OCI-LY1 (cell line): ENCODE data around the gene KCNIP4.

Experiments
- H2AFZ ChIP-seq: fragments of 200-600 bp; sonication (generic), shearing (Covaris generic); 2 replicates; pipeline ENCODE4 v1.6.0; 2014; ENCODE audit warnings: antibody characterized with exemption, mild to moderate bottlenecking, low read length
- H3F3A ChIP-seq: fragments of 200-600 bp; sonication (generic), shearing (Covaris generic); 2 replicates; pipeline ENCODE4 v1.6.0; 2014; ENCODE audit warnings: mild to moderate bottlenecking, antibody characterized with exemption, low read length, moderate library complexity; ENCODE audit not compliant: insufficient read depth
- H3K27ac ChIP-seq: fragments of 200-600 bp; sonication (generic); 2 replicates; pipeline ENCODE4 v1.5.1; 2014; ENCODE audit warnings: low read length, mixed run types, mild to moderate bottlenecking, low read depth; ENCODE audit not compliant: poor library complexity, severe bottlenecking
- H3K27me3 ChIP-seq: fragments of 200-600 bp; sonication (generic); 2 replicates; pipeline ENCODE4 v1.6.0; 2014; ENCODE audit warnings: antibody characterized with exemption, mild to moderate bottlenecking, low read length, moderate library complexity; ENCODE audit not compliant: insufficient read depth
- H3K36me3 ChIP-seq: fragments of 200-600 bp; sonication (generic); 2 replicates; pipeline ENCODE4 v1.6.1; 2014; ENCODE audit warnings: mild to moderate bottlenecking, antibody characterized with exemption, low read length, moderate library complexity, mixed read lengths; ENCODE audit not compliant: insufficient read depth
- H3K4me1 ChIP-seq: fragments of 200-600 bp; sonication (generic); 2 replicates; pipeline ENCODE4 v1.5.1; 2014; ENCODE audit warnings: mild to moderate bottlenecking, low read length, moderate library complexity; ENCODE audit not compliant: insufficient read depth, severe bottlenecking
- H3K4me2 ChIP-seq: fragments of 200-600 bp; sonication (generic), shearing (Covaris generic); 2 replicates; pipeline ENCODE4 v1.6.1; 2014; ENCODE audit warnings: low read length
- H3K4me3 ChIP-seq: fragments of 200-600 bp; sonication (generic); 2 replicates; pipeline ENCODE4 v1.5.1; 2014; ENCODE audit warnings: low read length, low read depth, mild to moderate bottlenecking, mixed read lengths; ENCODE audit not compliant: poor library complexity, severe bottlenecking
- H3K79me2 ChIP-seq: fragments of 200-600 bp; shearing (Covaris generic); 2 replicates; pipeline ENCODE4 v1.6.1; 2016; ENCODE audit warnings: mixed run types, low read length, mixed read lengths; ENCODE audit not compliant: insufficient read depth
- H3K9ac ChIP-seq: fragments of 200-600 bp; sonication (generic), shearing (Covaris generic); 2 replicates; pipeline ENCODE4 v1.6.1; 2014; ENCODE audit warnings: mild to moderate bottlenecking, low read length, mixed read lengths
- H3K9me2 ChIP-seq: fragments of 200-600 bp; sonication (generic), shearing (Covaris generic); 2 replicates; pipeline ENCODE4 v1.6.1; 2014; ENCODE audit warnings: low read depth, mild to moderate bottlenecking, low read length, mixed read lengths
- H3K9me3 ChIP-seq: fragments of 200-600 bp; shearing (Covaris generic); 2 replicates; pipeline ENCODE4 v1.6.1; 2014; ENCODE audit warnings: low read length, mixed read lengths
- H4K20me1 ChIP-seq: fragments of 200-600 bp; sonication (generic), shearing (Covaris generic); 2 replicates; pipeline ENCODE4 v1.6.0; 2016; ENCODE audit warnings: mild to moderate bottlenecking, low read length; ENCODE audit not compliant: insufficient read depth
- CTCF ChIP-seq: fragments of 200-600 bp; sonication (generic), shearing (Covaris generic); IDR thresholded peaks from 2 replicates; pipeline ENCODE4 v1.5.1; 2017; ENCODE audit warnings: mild to moderate bottlenecking, antibody characterized with exemption, low read length, moderate library complexity, mixed read lengths
- EZH2 ChIP-seq: fragments of 200-600 bp; sonication (generic), shearing (Covaris generic); IDR thresholded peaks from 2 replicates; pipeline ENCODE4 v1.8.0; 2017; ENCODE audit warnings: borderline replicate concordance, mixed run types, mild to moderate bottlenecking, antibody characterized with exemption, low read length, moderate library complexity, mixed read lengths

The KCNIP4 gene

GRCh38 chr4:21535898-21536297 is 412.7 kb downstream of the KCNIP4 start:
- Histone ChIP-seq H3F3A (no peaks in the 10 kb centered on the region), H3K9me3 (no peaks in the 10 kb centered on the region), H2AFZ (no peak overlapping the region), H3K36me3 (no peaks in the 10 kb centered on the region), H3K9me2 (no peaks in the 10 kb centered on the region), H3K4me1 (no peaks in the 10 kb centered on the region), H3K4me2 (no peak overlapping the region), H3K4me3 (no peak overlapping the region), H3K27me3 (no peaks in the 10 kb centered on the region), H3K27ac (no peak overlapping the region), H3K9ac (no peak overlapping the region), H4K20me1 (no peaks in the 10 kb centered on the region), H3K79me2 (no peaks in the 10 kb centered on the region)
- TF ChIP-seq EZH2 (no peak), CTCF (no peak)

GRCh38 chr4:21531048-21531447 is 417.5 kb downstream of the KCNIP4 start:
- Histone ChIP-seq H3K9me3 (no peaks in the 10 kb centered on the region), H4K20me1 (no peaks in the 10 kb centered on the region), H3K9ac (no peak overlapping the region), H3K27ac (no peak overlapping the region), H2AFZ (no peak overlapping the region), H3K36me3 (no peaks in the 10 kb centered on the region), H3F3A (no peaks in the 10 kb centered on the region), H3K4me2 (no peak overlapping the region), H3K27me3 (no peaks in the 10 kb centered on the region), H3K9me2 (no peaks in the 10 kb centered on the region), H3K4me1 (no peaks in the 10 kb centered on the region), H3K4me3 (no peak overlapping the region), H3K79me2 (no peaks in the 10 kb centered on the region)
- TF ChIP-seq CTCF (no peak), EZH2 (no peak)

GRCh38 chr4:21529214-21529613 is 419.4 kb downstream of the KCNIP4 start:
- no peaks in the 10 kb centered on the region for H3K9me2 ChIP-seq
- H3K9me3 ChIP-seq = no peaks in the 10 kb centered on the region
- H4K20me1 ChIP-seq = no peaks in the 10 kb centered on the region
- H3K27me3 ChIP-seq = no peaks in the 10 kb centered on the region
- no peak overlapping the region for H3K27ac ChIP-seq
- no peaks in the 10 kb centered on the region for H3K79me2 ChIP-seq
- no peaks in the 10 kb centered on the region for H3K4me1 ChIP-seq
- TF ChIP-seq EZH2 = no peak
- no peak for TF ChIP-seq CTCF
- no peak overlapping the region for H3K9ac ChIP-seq
- no peaks in the 10 kb centered on the region for H3K36me3 ChIP-seq
- H3K4me3 ChIP-seq = no peak overlapping the region
- H3F3A ChIP-seq = no peaks in the 10 kb centered on the region
- H3K4me2 ChIP-seq = no peak overlapping the region
- H2AFZ ChIP-seq = no peak overlapping the region
